ENCODE measurements around the gene EPHA7.

EPHA7 gene

DNA sequence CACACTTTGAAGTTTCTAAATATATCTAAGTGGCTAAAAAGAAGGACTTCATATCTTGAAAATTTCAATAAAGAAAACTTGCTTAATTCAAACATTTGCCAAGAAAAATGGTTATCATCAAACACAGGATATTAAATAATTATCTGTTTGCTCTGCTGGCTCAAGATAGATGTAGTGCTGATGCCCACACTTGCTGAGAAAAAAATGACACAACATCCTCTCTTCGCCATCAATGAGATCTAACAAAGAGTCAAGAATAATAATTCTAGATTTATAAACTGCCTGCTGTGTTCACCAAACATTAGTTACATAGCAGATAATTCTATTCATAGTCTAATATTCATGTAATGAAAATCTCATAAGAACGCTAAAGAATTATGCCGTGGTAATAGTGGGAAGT lies 93.6 kb downstream of the EPHA7 start:
- DNase-seq (ENCODE audit: low read depth): no peak

DNA sequence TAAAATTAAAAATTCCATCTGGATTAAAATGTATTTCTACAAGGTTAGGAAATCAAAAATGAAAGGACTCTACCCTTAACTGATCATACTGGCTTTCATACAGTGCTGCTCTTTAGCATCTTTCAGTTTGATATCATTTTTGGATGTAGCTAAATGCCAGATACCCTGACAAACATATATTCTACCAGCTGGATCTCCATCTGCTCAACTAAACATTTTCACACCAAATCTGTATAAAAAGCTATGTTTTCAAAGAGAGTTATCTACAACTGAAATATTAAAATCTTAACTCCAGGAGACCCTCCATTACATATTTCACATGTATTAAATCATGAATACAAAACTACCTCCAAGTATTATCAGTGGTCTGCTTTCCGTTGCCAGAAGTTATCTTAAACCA lies 95.7 kb downstream of the EPHA7 start:
- DNase-seq (ENCODE audit: low read depth): no peak

DNA sequence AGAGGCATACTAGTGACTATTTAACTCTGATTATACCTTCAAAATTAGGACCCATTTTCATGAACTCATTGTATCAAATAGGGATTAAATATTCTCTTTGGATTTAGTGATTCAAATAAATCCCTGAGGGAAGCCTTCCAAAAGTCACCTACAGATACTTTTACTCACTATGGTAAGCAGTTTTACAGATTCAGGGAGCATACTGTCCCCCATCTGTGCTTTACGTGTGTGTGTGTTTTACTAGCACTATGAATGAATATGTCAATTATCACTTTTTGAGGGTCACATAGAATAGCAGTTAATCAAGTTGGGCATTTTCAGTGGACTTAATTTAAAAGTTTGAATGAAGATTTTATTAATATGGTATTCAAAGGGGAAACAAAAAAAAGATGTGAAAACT lies 96.7 kb downstream of the EPHA7 start:
- DNase-seq (ENCODE audit: low read depth): no peak

DNA sequence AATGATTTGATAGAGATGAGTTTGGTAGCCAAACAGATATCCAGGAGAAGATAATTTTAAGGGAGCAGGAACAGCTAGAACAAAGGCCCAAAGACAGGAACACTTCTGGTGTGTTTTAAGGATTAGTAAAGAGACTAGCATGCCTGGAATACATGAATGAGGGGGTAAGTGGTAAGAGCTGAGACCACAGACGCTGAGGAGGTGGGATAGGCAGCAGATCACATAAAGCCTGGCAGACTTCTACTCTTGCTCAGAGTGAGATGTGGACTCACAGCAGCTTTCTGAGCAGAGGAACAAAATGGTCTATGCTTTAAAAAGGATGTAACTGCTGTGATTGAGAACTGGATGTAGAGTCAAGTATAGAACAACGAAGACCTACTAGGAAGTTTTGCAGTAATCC lies 100.1 kb downstream of the EPHA7 start:
- DNase-seq (ENCODE audit: low read depth): no peak

DNA sequence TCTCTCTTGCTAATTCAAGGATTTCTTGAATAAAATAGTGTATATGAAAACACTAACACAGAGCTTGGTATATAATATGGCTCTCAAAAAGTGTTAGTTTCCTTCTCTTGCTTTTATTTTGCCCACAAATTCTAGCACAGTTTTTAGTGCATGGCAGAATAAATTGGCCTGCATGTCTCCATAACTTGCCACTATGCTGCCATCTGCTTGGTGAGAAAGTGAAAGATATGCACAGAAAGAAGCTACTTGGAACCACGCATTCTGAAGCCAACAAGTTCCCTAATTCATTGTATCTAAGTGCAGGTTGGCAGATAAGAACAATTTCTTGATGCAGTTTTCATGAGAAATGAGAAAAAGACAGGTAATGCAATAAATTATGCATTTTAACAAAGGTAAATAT lies 101.2 kb downstream of the EPHA7 start:
- no peak for DNase-seq (ENCODE audit: low read depth)

DNA sequence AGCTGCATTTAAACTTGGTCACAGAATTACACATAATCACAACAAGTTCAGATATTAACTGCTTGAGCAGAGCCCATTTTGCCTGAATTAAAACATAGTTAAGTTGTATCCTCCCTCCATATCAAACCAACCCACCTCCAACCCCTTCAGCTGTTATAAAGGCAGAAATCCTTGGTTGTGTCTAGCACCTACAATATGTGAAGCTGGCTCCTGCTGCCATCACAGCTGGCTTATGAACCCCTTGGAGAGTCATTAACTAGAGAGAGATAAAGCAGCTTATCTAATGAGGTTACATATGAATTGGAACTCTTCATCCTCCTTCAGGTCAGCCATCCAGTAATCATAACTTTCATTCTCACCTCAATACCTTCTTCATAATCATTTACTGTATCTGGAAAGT lies 101.8 kb downstream of the EPHA7 start:
- DNase-seq (ENCODE audit: low read depth): no peak

DNA sequence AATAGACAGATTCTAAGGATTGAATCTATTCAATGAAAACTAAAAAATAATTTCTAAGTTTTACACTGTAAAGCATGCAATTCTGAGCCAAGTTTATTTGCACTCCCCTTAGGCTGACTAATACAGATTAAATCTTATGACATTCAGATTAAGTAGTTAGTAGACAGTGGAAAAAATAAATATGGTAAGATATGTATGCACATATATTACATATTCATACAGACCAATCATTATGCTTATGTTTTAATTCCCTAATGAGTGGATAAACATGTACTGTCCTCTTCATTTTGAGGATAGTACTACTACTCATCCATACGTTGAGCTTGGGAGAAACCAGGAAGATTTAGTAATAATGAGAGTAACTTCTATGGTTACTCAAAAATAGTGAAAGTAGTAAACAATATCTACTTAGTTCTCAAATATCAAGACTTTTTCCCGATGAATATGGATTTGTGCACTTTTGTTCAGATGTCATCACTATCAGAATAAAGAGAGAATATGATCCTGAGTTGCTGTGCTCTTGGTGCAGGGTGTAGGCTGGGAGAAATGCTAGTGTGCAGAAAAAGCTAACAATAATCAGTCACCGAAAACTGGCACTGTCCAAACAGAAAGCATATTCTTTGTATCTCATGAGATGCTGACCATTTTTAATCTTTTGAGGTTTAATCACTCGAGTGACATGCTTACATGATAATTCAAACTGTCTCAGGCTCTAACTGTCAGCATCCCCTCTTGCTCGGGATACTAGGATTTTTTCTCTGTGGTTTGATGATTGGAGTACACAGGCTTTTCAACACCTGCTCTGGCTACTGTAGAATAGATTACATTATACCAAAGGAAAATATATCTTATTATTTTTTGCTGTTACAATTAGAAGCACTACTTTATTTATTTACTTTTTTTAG lies 111.6 kb downstream of the EPHA7 start:
- no peak for DNase-seq (ENCODE audit: low read depth)

DNA sequence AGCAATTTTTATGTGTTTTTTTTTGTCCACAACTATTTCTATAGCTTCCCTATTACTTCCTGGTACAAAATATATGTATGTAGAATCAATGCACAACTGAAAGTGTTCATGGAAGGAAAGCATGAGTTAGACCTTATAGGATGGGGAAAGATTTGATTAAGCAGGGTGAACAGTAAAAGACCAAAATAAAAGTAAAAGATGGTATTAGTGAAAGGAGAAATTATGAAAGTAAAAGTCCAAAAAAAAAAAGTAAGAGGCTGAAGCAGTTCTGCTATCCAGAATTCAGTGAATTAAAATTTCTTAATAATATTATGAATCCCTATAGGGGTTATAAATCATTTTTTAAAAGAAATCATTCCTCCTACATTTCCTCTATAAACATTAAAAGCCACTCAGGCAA lies 114.3 kb downstream of the EPHA7 start:
- DNase-seq (ENCODE audit: low read depth): no peak

DNA sequence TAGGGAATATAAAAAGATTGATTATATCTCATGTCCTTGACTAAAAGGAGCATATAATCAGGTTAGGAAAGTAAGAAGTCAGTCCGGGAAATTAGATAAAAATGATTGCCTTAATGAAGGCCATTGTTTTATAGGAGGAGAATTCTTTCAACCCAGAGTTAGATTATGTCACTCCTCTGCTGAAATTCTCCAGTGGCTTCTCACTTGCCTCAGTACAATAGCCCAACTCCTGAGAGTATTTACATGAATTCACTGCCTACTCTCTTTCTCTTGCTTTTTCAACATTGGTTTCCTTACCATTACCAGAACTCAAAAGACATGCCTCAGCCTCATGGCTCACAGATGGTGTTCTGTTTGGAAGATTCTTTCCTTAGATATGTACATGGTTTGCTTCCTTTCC lies 114.9 kb downstream of the EPHA7 start:
- DNase-seq (ENCODE audit: low read depth): no peak

DNA sequence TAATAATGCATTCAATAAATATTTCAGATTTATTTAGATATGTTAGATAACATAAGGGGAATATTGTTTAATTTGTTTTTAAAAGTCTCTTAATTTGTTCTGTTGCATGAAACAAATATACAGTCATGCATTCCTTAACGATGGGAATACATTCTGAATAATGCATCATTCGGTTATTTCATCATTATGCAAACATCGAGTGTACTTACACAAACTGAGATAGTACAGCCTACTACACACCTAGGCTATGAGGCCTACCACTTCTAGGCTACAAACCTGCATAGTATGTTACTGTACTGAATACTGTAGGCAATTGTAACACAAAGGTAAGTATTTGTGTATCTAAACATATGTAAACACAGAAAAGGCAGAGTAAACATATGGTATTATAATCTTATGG lies 118.7 kb downstream of the EPHA7 start:
- DNase-seq (ENCODE audit: low read depth): no peak

DNA sequence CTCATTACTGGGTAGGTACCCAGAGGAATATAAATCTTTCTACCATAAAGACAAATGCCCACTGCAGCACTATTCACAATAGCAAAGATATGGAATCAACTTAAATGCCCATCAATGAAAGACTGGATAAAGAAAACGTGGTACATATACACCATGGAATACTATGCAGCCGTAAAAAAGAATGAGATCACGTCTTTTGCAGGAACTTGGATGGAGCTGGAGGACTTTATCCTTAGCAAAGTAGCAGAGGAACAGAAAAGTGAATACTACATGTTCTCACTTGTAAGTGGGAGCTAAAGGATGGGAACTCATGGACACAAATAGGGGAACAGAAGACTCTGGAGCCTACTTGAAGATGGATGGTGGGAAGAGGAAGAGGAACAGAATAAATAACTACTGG lies 119.7 kb downstream of the EPHA7 start:
- DNase-seq (ENCODE audit: low read depth): no peak

DNA sequence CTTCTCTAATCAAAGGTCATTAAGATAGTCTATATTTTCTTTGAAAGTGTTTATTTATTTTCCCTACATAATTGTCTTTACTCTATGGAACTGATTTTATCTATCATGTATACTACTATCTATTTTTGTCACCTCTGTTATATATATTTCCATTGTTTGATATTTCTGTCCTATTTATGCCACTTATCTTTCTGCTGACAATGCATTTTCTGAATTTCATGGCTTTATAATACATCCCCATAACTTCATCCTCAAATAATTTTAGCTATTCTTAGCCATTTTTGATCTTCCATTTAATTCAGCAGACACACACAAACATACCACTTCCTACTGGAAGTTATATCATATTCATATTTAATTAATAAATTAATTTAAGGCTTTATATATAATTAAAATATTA lies 123.7 kb downstream of the EPHA7 start:
- DNase-seq (ENCODE audit: low read depth): no peak

DNA sequence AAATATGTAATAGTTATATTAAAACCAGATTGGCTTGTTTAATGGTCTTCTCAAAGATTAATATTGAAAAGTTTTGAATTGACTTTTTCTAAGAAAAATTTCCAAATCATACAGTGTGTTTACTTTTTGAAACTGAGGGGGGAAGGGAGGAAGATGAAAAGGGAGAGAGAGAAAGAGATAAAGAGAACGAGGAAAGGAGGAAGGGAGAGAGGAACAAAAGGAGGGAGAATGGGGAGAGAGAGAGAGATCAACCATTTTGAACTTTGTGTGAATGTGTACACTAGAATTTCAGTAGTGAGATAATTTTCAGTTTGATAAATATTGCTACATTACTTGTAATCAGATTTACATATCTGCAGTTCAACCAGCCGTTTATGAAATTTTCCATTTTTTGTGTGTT lies 124.5 kb downstream of the EPHA7 start:
- DNase-seq (ENCODE audit: low read depth): no peak

DNA sequence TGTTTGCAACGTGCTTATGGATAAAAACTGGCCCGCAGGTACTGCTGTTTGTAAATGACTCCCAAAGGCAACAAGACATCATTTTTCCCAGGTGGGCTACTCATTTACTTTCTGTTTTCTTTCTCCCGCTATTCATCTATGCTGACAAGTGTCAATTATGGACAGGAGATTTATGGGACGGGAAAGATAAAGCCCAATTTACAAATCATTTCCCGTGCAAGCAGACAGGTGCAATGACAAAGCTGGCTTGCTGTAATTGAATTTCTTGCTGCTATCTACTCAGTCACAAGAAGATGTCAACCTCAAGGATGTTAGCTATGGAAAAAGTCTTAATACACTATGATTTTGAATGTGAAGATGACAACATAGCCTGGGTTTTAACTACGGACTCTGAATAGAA lies 125.5 kb downstream of the EPHA7 start:
- DNase-seq (ENCODE audit: low read depth): no peak

DNA sequence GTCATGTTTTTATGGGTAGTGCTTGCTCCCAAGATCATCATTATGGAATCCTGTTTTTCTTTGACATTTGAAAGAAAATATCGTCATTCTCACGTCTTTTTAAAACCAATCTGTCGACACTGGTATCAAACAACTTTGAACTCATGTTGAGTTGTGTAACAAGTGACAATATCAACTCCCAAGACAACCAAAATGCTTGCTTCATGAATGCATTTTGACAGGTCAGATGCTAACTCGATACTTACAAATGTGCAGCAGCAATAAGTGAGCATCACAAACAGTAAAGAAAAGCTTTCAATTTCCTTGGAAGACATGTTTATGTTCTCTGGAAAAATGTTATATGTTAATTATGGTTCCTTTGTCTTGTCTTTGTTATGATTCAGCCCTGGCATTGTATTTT lies 125.9 kb downstream of the EPHA7 start:
- DNase-seq (ENCODE audit: low read depth): no peak

DNA sequence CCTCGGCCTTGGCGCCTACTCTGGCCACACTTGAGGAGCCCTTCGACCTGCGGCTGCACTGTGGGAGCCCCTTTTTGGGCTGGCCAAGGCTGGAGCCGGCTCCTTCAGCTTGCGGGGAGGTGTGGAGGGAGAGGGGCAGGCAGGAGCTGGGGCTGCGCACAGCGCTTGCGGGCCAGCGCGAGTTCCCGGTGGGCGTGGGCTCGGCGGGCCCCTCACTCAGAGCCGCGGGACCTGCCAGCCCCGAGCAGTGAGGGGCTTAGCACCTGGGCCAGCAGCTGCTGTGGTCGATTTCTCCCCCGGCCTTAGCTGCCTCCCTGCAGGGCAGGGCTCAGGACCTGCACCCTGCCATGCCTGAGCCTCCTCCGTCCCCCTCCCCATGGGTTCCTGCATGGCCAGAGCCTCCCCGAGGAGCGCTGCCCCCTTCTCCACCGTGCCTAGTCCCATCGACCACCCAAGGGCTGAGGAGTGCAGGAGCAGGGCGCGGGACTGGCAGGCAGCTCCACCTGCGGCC lies 136.8 kb downstream of the EPHA7 start:
- no peak for DNase-seq (ENCODE audit: low read depth)

DNA sequence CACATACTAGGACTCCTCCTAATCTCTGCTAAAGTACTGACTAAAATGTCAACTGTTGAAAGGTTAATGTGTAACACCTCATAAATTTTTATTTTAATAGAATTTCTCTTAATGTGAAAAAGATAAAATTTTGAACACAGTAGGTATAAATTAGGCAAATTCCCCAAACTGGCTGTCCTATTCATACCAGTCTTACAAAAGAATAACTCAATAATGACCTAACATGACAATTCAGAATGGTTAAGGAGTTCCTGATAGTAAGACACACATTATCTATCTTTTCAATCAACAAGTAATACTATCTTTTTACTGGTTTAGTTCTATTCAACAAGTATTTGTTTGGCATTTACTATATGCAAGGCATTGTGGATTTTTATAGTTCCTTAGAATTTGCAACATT lies 141.1 kb downstream of the EPHA7 start:
- DNase-seq (ENCODE audit: low read depth): no peak

DNA sequence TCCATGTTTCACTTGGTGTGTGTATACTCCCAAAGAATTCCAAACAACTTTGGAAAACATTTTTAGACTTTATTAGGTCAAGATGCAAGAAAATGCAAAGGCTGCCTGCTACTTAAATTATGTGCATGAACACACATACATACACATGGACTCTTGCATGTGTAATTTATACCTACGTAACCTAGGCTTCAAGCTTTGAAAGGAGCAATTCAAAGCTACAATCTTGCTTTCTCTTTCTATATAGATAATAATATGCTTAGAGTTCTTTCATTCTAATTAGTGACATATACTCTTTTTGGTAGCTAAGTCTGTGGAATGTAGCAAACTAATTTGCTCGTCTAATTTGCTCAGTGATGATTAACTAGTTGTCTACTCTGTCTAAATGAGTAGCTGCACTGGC lies 146.5 kb downstream of the EPHA7 start:
- no peak for DNase-seq (ENCODE audit: low read depth)

DNA sequence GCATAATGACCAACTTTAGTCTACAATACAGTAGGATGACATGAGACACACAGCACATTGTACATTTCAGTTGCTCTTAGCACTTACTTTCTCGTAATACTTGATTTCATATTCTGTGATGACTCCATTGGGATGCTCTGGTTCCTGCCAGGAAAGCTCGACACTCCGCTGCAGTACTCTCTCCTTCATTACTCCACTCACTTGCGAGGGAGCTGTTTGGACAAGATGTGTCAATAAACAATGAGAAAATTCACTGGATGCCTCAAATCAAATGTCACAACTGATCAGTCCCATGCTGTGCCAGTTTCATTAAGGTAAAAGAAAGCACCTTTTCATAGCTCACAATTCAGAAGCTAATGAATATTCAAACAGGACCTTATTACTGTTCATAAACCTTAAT lies 147.1 kb downstream of the EPHA7 start:
- no peak for DNase-seq (ENCODE audit: low read depth)

DNA sequence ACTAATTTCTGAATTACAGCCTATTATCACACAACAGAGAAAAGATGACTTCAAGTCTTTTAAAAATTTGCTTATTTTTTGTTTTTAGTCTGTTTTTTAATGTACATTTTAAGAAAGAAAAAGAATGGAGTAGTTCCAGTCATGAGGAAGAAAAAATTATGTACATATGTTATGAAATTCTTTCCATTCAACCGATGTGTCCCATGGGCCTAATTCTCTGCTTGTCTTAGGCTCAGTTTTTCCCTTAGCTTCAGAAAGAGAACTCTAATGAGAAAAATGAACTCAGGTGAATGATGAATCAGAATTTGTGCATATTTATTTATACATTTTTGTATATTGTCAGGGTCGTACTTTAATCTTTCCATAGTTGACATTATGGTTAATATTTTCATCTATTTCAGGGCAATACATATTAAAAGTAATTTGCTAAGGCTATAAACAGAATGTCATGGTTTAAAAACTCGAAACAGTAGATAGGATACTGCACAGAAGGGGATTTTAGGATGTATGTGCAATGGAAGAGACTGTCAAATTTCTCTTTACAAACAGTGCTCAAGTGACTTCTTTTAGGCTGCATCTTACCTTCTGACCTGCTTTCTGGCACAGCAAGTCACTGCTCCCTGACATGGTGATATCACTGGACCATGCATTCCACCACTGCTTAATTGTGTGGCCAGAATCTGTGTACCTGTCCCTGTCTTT lies 153.1 kb downstream of the EPHA7 start:
- DNase-seq (ENCODE audit: low read depth): no peak

DNA sequence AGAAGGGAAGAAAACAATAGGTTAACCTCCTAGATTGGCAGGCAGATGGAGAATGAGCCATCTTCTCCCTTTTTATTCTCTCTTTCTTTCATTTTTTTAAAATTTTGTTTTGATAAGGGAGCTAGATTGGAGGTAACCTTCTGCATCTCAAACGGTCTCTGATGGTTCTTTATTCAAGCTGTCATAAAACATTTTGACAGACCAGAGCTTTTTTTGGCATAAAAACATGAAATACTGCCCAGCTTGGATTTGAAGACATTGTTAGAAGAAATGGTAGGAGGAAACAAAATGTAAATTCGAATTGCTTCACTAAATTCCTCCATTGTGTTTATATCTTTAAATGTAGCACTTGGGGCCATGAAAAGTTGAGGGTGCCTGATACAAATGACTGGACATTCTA lies 158.5 kb downstream of the EPHA7 start:
- no peak for DNase-seq (ENCODE audit: low read depth)

DNA sequence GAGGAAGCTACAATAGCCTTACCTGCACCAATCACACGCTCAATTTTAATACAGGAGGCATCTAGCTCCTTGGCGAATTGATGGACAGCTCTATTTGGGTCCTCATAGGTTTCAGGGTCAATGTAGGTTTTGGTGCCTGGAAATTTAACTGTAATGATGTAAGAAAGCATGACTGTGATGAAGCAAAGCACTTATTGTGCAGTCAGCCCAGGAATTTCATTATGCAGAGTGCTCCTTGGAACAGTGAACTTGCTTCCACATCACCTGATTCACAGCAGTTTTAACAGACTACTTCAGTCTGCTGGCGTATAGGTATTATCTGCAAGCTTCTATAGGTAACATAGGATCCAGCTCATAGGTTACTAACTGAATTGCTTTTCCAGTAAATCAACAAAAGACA lies 160.0 kb downstream of the EPHA7 start:
- no peak for DNase-seq (ENCODE audit: low read depth)

DNA sequence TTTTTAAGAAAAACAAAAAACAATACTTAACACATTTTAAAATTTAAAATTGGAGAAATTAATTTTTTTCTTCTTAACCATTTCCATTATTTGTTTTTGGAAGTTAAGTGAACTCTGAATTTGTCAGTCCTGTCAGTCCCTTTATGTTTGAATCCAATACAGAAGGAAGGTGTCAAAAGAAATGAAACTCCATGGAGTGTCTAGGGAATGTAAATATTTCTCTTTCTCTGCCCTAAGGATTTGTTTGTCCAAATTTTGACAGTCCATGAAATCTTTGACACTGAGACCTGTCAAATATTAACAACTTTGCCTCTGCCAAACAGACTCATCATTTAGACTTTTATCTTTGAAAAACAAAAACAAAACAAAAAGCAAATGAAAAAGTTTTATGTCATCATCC lies 166.4 kb downstream of the EPHA7 start:
- no peak for DNase-seq (ENCODE audit: low read depth)

DNA sequence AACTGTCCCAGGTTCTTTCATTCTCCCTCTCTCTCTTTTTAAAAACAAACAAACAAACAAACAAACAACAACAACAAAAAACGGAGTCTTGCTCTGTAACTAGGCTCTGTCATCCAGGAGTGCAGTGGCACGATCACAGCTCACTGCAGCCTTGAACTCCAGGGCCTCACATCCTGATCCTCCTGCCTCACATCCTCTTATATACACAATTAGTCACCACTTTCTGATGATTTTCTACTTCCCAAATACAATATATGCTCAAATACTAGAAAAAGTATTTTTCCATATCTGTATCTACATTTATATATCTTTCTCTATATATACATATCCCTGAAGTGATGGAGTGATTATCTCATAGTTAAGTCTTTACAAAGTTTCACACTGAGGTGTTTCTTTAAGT lies 170.7 kb downstream of the EPHA7 start:
- no peak for DNase-seq (ENCODE audit: low read depth)

Data from stimulated activated CD4-positive, alpha-beta T cell treated with anti-CD3 and anti-CD28 coated beads, Interleukin-2, amount 100 ng/mL, for 4 hours (primary cell).